Mucosa of descending colon (tissue), 3 donors: ENCODE measurements around the gene COL8A1. TPM values are rescaled to one million over a fixed set of nuclear protein-coding genes. Genes with fewer than 3 reads are reported as not detected.
"Not testable (repeated sequence)": the region's sequence is repeated elsewhere in the genome, so short reads cannot be mapped to it uniquely, and the experiment has no call there.

Experiments used
- ATAC-seq: fragments of 200-7000 bp; cut with Tn5 transposase; one replicate; pipeline ENCODE4 v1.9.1; 2020; ENCODE audit warnings: mild to moderate bottlenecking, moderate library complexity
- DNase-seq, 3 donors: peaks; one replicate each; pipeline ENCODE4 v3.0.0-alpha.2; 2020
- H3K36me3 ChIP-seq: fragments of 200-600 bp; one replicate; pipeline ENCODE4 v1.8.0; 2021; ENCODE audit warnings: low read depth, mild to moderate bottlenecking
- H3K4me1 ChIP-seq: fragments of 200-600 bp; one replicate; pipeline ENCODE4 v1.8.0; 2021; ENCODE audit warnings: low read depth, mild to moderate bottlenecking
- H3K4me3 ChIP-seq: fragments of 200-600 bp; one replicate; pipeline ENCODE4 v1.8.0; 2021; ENCODE audit warnings: mild to moderate bottlenecking
- H3K9me3 ChIP-seq: fragments of 200-600 bp; one replicate; pipeline ENCODE4 v1.8.0; 2021; ENCODE audit warnings: mild to moderate bottlenecking
- CTCF ChIP-seq: fragments of 200-600 bp; IDR thresholded peaks from one replicate; pipeline ENCODE4 v1.8.0; 2022; ENCODE audit warnings: antibody characterized with exemption, mild to moderate bottlenecking
- intact Hi-C, 2 donors: fragments of 100-400 bp; cut with DNase I in 1 of 2; cut with micrococcal nuclease in 1 of 2; formaldehyde crosslinking; loops; one replicate each; pipeline versions ENCODE4 v1.11.0 to v1.11.1; 2022; cut with DNase I, micrococcal nuclease
- total RNA-seq, 3 donors: library from RNA; stranded (reverse); fragmentation: NEBNext Ultra II Directional in 2 of 3; extraction: Animal tissue kit (Norgen Biotek cat#: 25700) in 2 of 3; gene quantifications; one replicate each; pipeline versions ENCODE4 v1.2.1 to v1.2.4, GENCODE V29; 2021 to 2023
- donor health status: DM: no; HTN: no; CAD: no; lungs with moderate emphysema.
- donor health status: DM: no; HTN: no; CAD: no.
- donor health status: DM: no; HTN: yes; CAD: no.

The COL8A1 gene
- total RNA-seq, 3 donors from 2014 or later: 0.75 to 7.6 (median 3.8) TPM

- no peak for TF ChIP-seq CTCF
- DNase-seq (no peak), ATAC-seq (no peak)
- no peaks in the 10 kb centered on the region for H3K36me3 ChIP-seq
- H3K4me3 ChIP-seq: no peak overlapping the region
- intact Hi-C loops: no loop called here
- H3K4me1 ChIP-seq: no peaks in the 10 kb centered on the region
- H3K9me3 ChIP-seq: no peaks in the 10 kb centered on the region
Measured at GRCh38 chr3:99720985-99721632, 82.7 kb downstream of the COL8A1 start.

- no peak for ATAC-seq
- Histone ChIP-seq H3K36me3 (no peaks in the 10 kb centered on the region), H3K4me1 (no peaks in the 10 kb centered on the region), H3K9me3 (no peaks in the 10 kb centered on the region), H3K4me3 (no peak overlapping the region)
- no peak for TF ChIP-seq CTCF
- DNase-seq: no peak
- intact Hi-C loops: no loop called here
Measured at GRCh38 chr3:99721633-99722007, 83.2 kb downstream of the COL8A1 start.

GRCh38 chr3:99724276-99724675, 85.9 kb downstream of the COL8A1 start:
- ATAC-seq (no peak), DNase-seq (no peak)
- no peak overlapping the region for H3K4me3 ChIP-seq
- no peaks in the 10 kb centered on the region for H3K36me3 ChIP-seq
- H3K9me3 ChIP-seq: no peaks in the 10 kb centered on the region
- intact Hi-C loops: no loop called here
- TF ChIP-seq CTCF: no peak
- no peaks in the 10 kb centered on the region for H3K4me1 ChIP-seq

GRCh38 chr3:99730870-99731269, 92.5 kb downstream of the COL8A1 start:
- Histone ChIP-seq H3K9me3 (no peaks in the 10 kb centered on the region), H3K4me1 (no peaks in the 10 kb centered on the region), H3K4me3 (no peak overlapping the region), H3K36me3 (no peaks in the 10 kb centered on the region)
- DNase-seq: no peak
- no peak for ATAC-seq
- no peak for TF ChIP-seq CTCF
- intact Hi-C loops: no loop called here

GRCh38 chr3:99731499-99731898, 93.1 kb downstream of the COL8A1 start:
- intact Hi-C loops: no loop called here
- TF ChIP-seq CTCF: no peak
- no peak for DNase-seq

GRCh38 chr3:99740371-99740770, 102.0 kb downstream of the COL8A1 start:
- DNase-seq, H3K4me1 ChIP-seq, intact Hi-C loops, ATAC-seq, H3K36me3 ChIP-seq, H3K9me3 ChIP-seq, H3K4me3 ChIP-seq: not testable (repeated sequence)

More at GRCh38 chr3:99731499-99731898, 93.1 kb downstream of the COL8A1 start:
- Histone ChIP-seq H3K36me3 (no peaks in the 10 kb centered on the region), H3K4me1 (no peaks in the 10 kb centered on the region), H3K9me3 (no peaks in the 10 kb centered on the region), H3K4me3 (no peak overlapping the region)
- no peak for ATAC-seq
